IMR-90 (cell line): Measurements from ENCODE around the gene HMG20A. TPM values are rescaled to one million over a fixed set of nuclear protein-coding genes. Genes with fewer than 3 reads are reported as not detected.

ENCODE experiments used
- ATAC-seq: fragments of 200-7000 bp; cut with Tn5 transposase; 2 replicates; pipeline ENCODE4 v1.9.1; 2020; ENCODE audit warnings: low read depth, mild to moderate bottlenecking, moderate library complexity
- BruUV-seq: library from RNA; stranded (reverse); fragments of 400-500 nt; replicated peaks from 2 replicates; lab custom pipeline; 2021; lab: Mats Ljungman, UMichigan
- CTCF ChIA-PET: fragments of 300-600 bp; formaldehyde crosslinking; extraction: SDS; loops from one replicate; lab custom pipeline; 2021; ENCODE audit warnings: antibody characterized with exemption; lab: Yijun Ruan, JAX
- POLR2A ChIA-PET: fragments of 300-600 bp; sonication (Branson Sonifier 250); formaldehyde crosslinking; loops from one replicate; lab custom pipeline; 2022; ENCODE audit warnings: antibody characterized with exemption; ENCODE audit not compliant: unreplicated experiment; lab: Charles Lee
- DNase-seq: peaks from one replicate; pipeline ENCODE4 v3.0.0; 2013
- H2AFZ ChIP-seq: replicated peaks from 2 replicates; pipeline ENCODE3; 2013; ENCODE audit warnings: low read length, mild to moderate bottlenecking; ENCODE audit not compliant: poor library complexity
- H2AK5ac ChIP-seq: 2 replicates; pipeline ENCODE4 v1.6.1; 2013; ENCODE audit warnings: low read depth, low read length, inconsistent platforms
- H2AK9ac ChIP-seq: replicated peaks from 2 replicates; pipeline ENCODE3; 2013; ENCODE audit warnings: mild to moderate bottlenecking, low read depth, low read length, moderate library complexity; ENCODE audit not compliant: poor library complexity
- H2BK120ac ChIP-seq: 2 replicates; pipeline ENCODE4 v1.6.1; 2013; ENCODE audit warnings: low read depth, low read length, inconsistent platforms
- H2BK15ac ChIP-seq: 3 replicates; pipeline ENCODE4 v1.6.1; 2013; ENCODE audit warnings: low read depth, low read length, inconsistent platforms
- H2BK20ac ChIP-seq: 2 replicates; pipeline ENCODE4 v1.6.1; 2013; ENCODE audit warnings: low read depth, mild to moderate bottlenecking, inconsistent platforms, low read length, moderate library complexity
- H2BK5ac ChIP-seq: 2 replicates; pipeline ENCODE4 v1.6.1; 2013; ENCODE audit warnings: mild to moderate bottlenecking, low read depth, low read length, inconsistent platforms; ENCODE audit not compliant: poor library complexity, severe bottlenecking
- H3K14ac ChIP-seq: replicated peaks from 2 replicates; pipeline ENCODE4 v1.6.1; 2013; ENCODE audit warnings: low read depth, low read length, inconsistent platforms
- H3K18ac ChIP-seq: 2 replicates; pipeline ENCODE4 v1.6.1; 2013; ENCODE audit warnings: low read depth, low read length, control low read depth
- H3K23ac ChIP-seq: 2 replicates; pipeline ENCODE4 v1.6.1; 2013; ENCODE audit warnings: low read depth, low read length, inconsistent platforms
- H3K27ac ChIP-seq: 2 replicates; pipeline ENCODE4 v1.5.1; 2013; ENCODE audit warnings: mild to moderate bottlenecking, control low read depth, low read length; ENCODE audit not compliant: insufficient read depth
- H3K27me3 ChIP-seq: 2 replicates; pipeline ENCODE4 v1.6.1; 2013; ENCODE audit warnings: low read length; ENCODE audit not compliant: control insufficient read depth, insufficient read depth
- H3K36me3 ChIP-seq: 2 replicates; pipeline ENCODE4 v1.6.1; 2013; ENCODE audit warnings: low read length, mixed read lengths; ENCODE audit not compliant: control insufficient read depth, insufficient read depth
- H3K4ac ChIP-seq: 2 replicates; pipeline ENCODE4 v1.6.1; 2013; ENCODE audit warnings: low read depth, low read length, inconsistent platforms
- H3K4me1 ChIP-seq: 2 replicates; pipeline ENCODE4 v1.6.1; 2013; ENCODE audit warnings: low read length, mixed read lengths; ENCODE audit not compliant: control insufficient read depth, insufficient read depth
- H3K4me2 ChIP-seq: 2 replicates; pipeline ENCODE4 v1.6.1; 2013; ENCODE audit warnings: low read depth, mild to moderate bottlenecking, control low read depth, low read length, moderate library complexity
- H3K4me3 ChIP-seq: 2 replicates; pipeline ENCODE4 v1.5.1; 2013; ENCODE audit warnings: low read depth, mild to moderate bottlenecking, control low read depth, low read length, moderate library complexity; ENCODE audit not compliant: insufficient read depth
- H3K56ac ChIP-seq: 2 replicates; pipeline ENCODE4 v1.6.1; 2013; ENCODE audit warnings: low read length, inconsistent platforms; ENCODE audit not compliant: insufficient read depth; ENCODE audit errors: extremely low read depth
- H3K79me1 ChIP-seq, 2 experiments: 2 replicates each; pipeline ENCODE4 v1.6.1; 2013; ENCODE audit warnings: low read length in 2 of 2, inconsistent platforms in 1 of 2, low read depth in 1 of 2
- H3K9ac ChIP-seq: 2 replicates; pipeline ENCODE4 v1.6.1; 2013; ENCODE audit warnings: low read depth, low read length, control low read depth
- H3K9me1 ChIP-seq: 2 replicates; pipeline ENCODE4 v1.6.1; 2013; ENCODE audit warnings: low read length, inconsistent platforms; ENCODE audit not compliant: insufficient read depth
- H3K9me3 ChIP-seq: 2 replicates; pipeline ENCODE4 v1.6.1; 2013; ENCODE audit warnings: low read length; ENCODE audit not compliant: control insufficient read depth, insufficient read depth
- H4K20me1 ChIP-seq: 2 replicates; pipeline ENCODE4 v1.6.1; 2013; ENCODE audit warnings: low read length, inconsistent platforms; ENCODE audit not compliant: insufficient read depth
- H4K5ac ChIP-seq: 2 replicates; pipeline ENCODE4 v1.6.1; 2013; ENCODE audit warnings: mild to moderate bottlenecking, low read depth, low read length, control low read depth
- H4K8ac ChIP-seq, 2 experiments: 2 replicates each; pipeline ENCODE4 v1.6.1; 2013; ENCODE audit warnings: low read depth in 2 of 2, low read length in 2 of 2, control low read depth in 1 of 2, inconsistent platforms in 1 of 2
- H4K91ac ChIP-seq: 2 replicates; pipeline ENCODE4 v1.6.1; 2013; ENCODE audit warnings: low read depth, low read length, inconsistent platforms; ENCODE audit not compliant: insufficient read depth
- BHLHE40 ChIP-seq: fragments of 150-350 bp; IDR thresholded peaks from 2 replicates; pipeline ENCODE4 v1.6.1; 2016; ENCODE audit warnings: mild to moderate bottlenecking, low read depth, low read length
- CEBPB ChIP-seq: IDR thresholded peaks from 2 replicates; pipeline ENCODE4 v1.6.1; 2012; ENCODE audit warnings: low read depth, low read length, improper control_type of control experiment
- CHD1 ChIP-seq: IDR thresholded peaks from 2 replicates; pipeline ENCODE4 v1.6.1; 2012; ENCODE audit warnings: low read depth, low read length, improper control_type of control experiment
- CTCF ChIP-seq: conservative IDR thresholded peaks from 2 replicates; pipeline ENCODE4 v1.5.1; 2012; ENCODE audit warnings: mild to moderate bottlenecking, low read depth, low read length, improper control_type of control experiment
- ELK1 ChIP-seq: fragments of 150-350 bp; IDR thresholded peaks from 2 replicates; pipeline ENCODE4 v1.6.1; 2016; ENCODE audit warnings: low read depth, mild to moderate bottlenecking, low read length, moderate library complexity, borderline replicate concordance
- FOS ChIP-seq: fragments of 150-350 bp; IDR thresholded peaks from 2 replicates; pipeline ENCODE4 v1.6.1; 2016; ENCODE audit warnings: low read depth, low read length
- MAFK ChIP-seq: IDR thresholded peaks from 2 replicates; pipeline ENCODE4 v1.6.1; 2012; ENCODE audit warnings: low read depth, low read length, improper control_type of control experiment
- MAZ ChIP-seq: IDR thresholded peaks from 2 replicates; pipeline ENCODE4 v1.6.1; 2012; ENCODE audit warnings: low read depth, mild to moderate bottlenecking, low read length, improper control_type of control experiment, moderate library complexity, borderline replicate concordance
- MXI1 ChIP-seq: IDR thresholded peaks from 2 replicates; pipeline ENCODE4 v1.6.1; 2012; ENCODE audit warnings: low read depth, mild to moderate bottlenecking, low read length, moderate library complexity, borderline replicate concordance
- NFE2L2 ChIP-seq: fragments of 150-350 bp; IDR thresholded peaks from 2 replicates; pipeline ENCODE4 v1.6.1; 2016; ENCODE audit warnings: low read depth, mild to moderate bottlenecking, low read length
- POLR2A ChIP-seq: IDR thresholded peaks from 2 replicates; pipeline ENCODE4 v1.6.1; 2012; ENCODE audit warnings: mild to moderate bottlenecking, low read depth, low read length
- RAD21 ChIP-seq: IDR thresholded peaks from 2 replicates; pipeline ENCODE4 v1.6.1; 2012; ENCODE audit warnings: low read length, improper control_type of control experiment
- RCOR1 ChIP-seq: IDR thresholded peaks from 2 replicates; pipeline ENCODE4 v1.6.1; 2012; ENCODE audit warnings: mild to moderate bottlenecking, low read length, improper control_type of control experiment; ENCODE audit not compliant: insufficient replicate concordance
- RFX5 ChIP-seq: IDR thresholded peaks from 2 replicates; pipeline ENCODE4 v1.8.0; 2012; ENCODE audit warnings: low read depth, mild to moderate bottlenecking, low read length, moderate library complexity
- SMC3 ChIP-seq: fragments of 150-350 bp; IDR thresholded peaks from 2 replicates; pipeline ENCODE4 v1.6.1; 2016; ENCODE audit warnings: low read depth, mild to moderate bottlenecking, antibody characterized with exemption, low read length, moderate library complexity
- dilution Hi-C: fragments of 300-500 bp; cut with HindIII; formaldehyde crosslinking; loops from one replicate; pipeline ENCODE4 v1.14.3; 2018; ENCODE audit warnings: low sequenced_read_pairs; ENCODE audit not compliant: unreplicated experiment
- in situ Hi-C: fragments of 300-500 bp; cut with MboI; formaldehyde crosslinking; loops from 3 replicates; pipeline ENCODE4 v1.14.3; 2019; ENCODE audit warnings: low sequenced_read_pairs, inconsistent platforms, mixed read lengths
- intact Hi-C: fragments of 100-400 bp; cut with micrococcal nuclease; formaldehyde crosslinking; loops from 2 replicates; pipeline ENCODE4 v1.10.0; 2022
- polyA plus RNA-seq, 3 experiments: library from polyadenylated mRNA; depleted of rRNA; stranded (reverse); fragments of >200 nt; gene quantifications; 2 replicates each; pipeline ENCODE4 v1.2.3, GENCODE V29; 2012; ENCODE audit warnings: low replicate concordance in 1 of 3
- total RNA-seq: library from RNA; depleted of rRNA; stranded (reverse); fragments of >200 nt; gene quantifications from 2 replicates; pipeline ENCODE4 v1.2.3, GENCODE V29; 2012
- TF ChIP-seq, protein P1 (sequence below): fragments of 150-350 bp; IDR thresholded peaks from 2 replicates; pipeline ENCODE4 v1.6.1; 2017; ENCODE audit warnings: mild to moderate bottlenecking, antibody characterized with exemption, low read length, low read depth

The HMG20A gene
- total and polyA plus RNA-seq, 2 of the 4 experiments (the other 2 are of a cell fraction): 22.3 to 25.3 TPM

DNA sequence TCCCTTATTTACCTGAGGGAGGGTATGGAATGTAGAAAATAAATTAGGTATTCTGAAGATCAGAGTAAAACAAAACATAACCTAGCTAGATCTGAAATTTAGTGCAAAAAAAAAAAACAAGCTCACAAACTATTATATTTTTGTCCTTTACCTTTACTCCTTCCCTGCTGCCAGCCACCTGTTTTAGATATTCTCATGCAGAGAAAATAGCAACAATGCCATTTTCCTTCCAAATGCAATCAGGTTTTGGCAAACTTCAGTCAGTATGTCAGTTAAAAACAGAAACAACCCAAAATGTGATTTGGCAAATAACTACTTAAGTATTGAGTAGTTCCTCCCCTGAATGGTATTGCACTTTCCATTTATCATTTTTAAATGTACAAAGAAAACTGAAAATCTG, 36.6 kb upstream of the HMG20A start:
- in situ Hi-C loops (no loop called here), dilution Hi-C loops (no loop called here)
- POLR2A ChIA-PET: no interaction called here

More for the DNA sequence above, 36.6 kb upstream of the HMG20A start:
- Histone ChIP-seq H2BK5ac (no peak overlapping the region), H4K8ac (no peak overlapping the region), H3K27ac (no peak overlapping the region), H4K20me1 (peaks cover 88% of the 10 kb centered on the region), H3K36me3 (no peaks in the 10 kb centered on the region; the same call in 1 of the 2 replicates), H2BK20ac (no peak overlapping the region), H3K18ac (no peak overlapping the region), H3K23ac (no peak overlapping the region), H3K9me1 (peaks cover 10% of the 10 kb centered on the region; the same call in 1 of the 2 replicates), H3K4me1 (peaks cover 7% of the 10 kb centered on the region), H4K5ac (no peak overlapping the region), H3K79me1 (peaks cover 26 to 74% of the 10 kb centered on the region in 2 experiments), H2AFZ (no peak overlapping the region), H3K9ac (no peak overlapping the region), H4K91ac (no peak overlapping the region), H2AK5ac (no peak overlapping the region), H3K9me3 (no peaks in the 10 kb centered on the region), H3K4ac (no peak overlapping the region), H3K4me3 (no peak overlapping the region), H2BK15ac (no peak overlapping the region), H2BK120ac (no peak overlapping the region), H3K14ac (no peak overlapping the region), H3K4me2 (no peak overlapping the region), H3K56ac (no peak overlapping the region), H2AK9ac (no peak overlapping the region), H3K27me3 (no peaks in the 10 kb centered on the region)
- DNase-seq: no peak
- no peak for TF ChIP-seq RFX5
- TF ChIP-seq FOS: no peak
- TF ChIP-seq POLR2A: no peak
- no peak for TF ChIP-seq CHD1
- no peak for TF ChIP-seq RAD21
- no peak for TF ChIP-seq RCOR1
- TF ChIP-seq CTCF: no peak
- no peak for TF ChIP-seq MXI1
- no peak for TF ChIP-seq CEBPB
- TF ChIP-seq BHLHE40: no peak
- no peak for TF ChIP-seq MAFK
- no peak for TF ChIP-seq ELK1
- TF ChIP-seq SMC3: no peak
- TF ChIP-seq, protein P1, sequence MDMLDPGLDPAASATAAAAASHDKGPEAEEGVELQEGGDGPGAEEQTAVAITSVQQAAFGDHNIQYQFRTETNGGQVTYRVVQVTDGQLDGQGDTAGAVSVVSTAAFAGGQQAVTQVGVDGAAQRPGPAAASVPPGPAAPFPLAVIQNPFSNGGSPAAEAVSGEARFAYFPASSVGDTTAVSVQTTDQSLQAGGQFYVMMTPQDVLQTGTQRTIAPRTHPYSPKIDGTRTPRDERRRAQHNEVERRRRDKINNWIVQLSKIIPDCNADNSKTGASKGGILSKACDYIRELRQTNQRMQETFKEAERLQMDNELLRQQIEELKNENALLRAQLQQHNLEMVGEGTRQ: no peak
- no peak for TF ChIP-seq NFE2L2
- no peak for TF ChIP-seq MAZ
- BruUV-seq: no TSS peak
- CTCF ChIA-PET: interaction anchor here (1.2 kb wide), 1 partner anchor 265 kb away, joined by 3 read pairs; no protein-coding TSS in a partner anchor
- ATAC-seq: no peak
- intact Hi-C loops: no loop called here
